Activated T-helper 1 cell treated with anti-CD3 and anti-CD28 coated beads, Interleukin-12 subunit alpha, Interleukin-12 subunit beta, Interleukin-2, Interleukin-4 antibody, amounts not matched to agents 30 ng/mL and 10 ng/mL and 1 ng/mL, durations not matched to agents 14 hours and 24 hours and 36 hours (primary cell): ENCODE data around the gene ZNF273. TPM values are rescaled to one million over a fixed set of nuclear protein-coding genes. Genes with fewer than 3 reads are reported as not detected.

Source experiments
- DNase-seq: peaks from one replicate; pipeline ENCODE4 v3.0.0; 2021; ENCODE audit warnings: low spot score
- H3K27ac Mint-ChIP-seq: one replicate; pipeline ENCODE4 v1.8.0; 2021; ENCODE audit warnings: mild to moderate bottlenecking, mixed read lengths
- H3K27me3 Mint-ChIP-seq: one replicate; pipeline ENCODE4 v1.8.0; 2022; ENCODE audit warnings: mild to moderate bottlenecking, moderate library complexity, mixed read lengths; ENCODE audit not compliant: insufficient read depth
- H3K36me3 Mint-ChIP-seq: one replicate; pipeline ENCODE4 v1.8.0; 2021; ENCODE audit warnings: low read depth, mixed read lengths
- H3K4me1 Mint-ChIP-seq: one replicate; pipeline ENCODE4 v1.8.0; 2021; ENCODE audit warnings: low read depth, mixed read lengths
- H3K4me3 Mint-ChIP-seq: one replicate; pipeline ENCODE4 v1.8.0; 2021; ENCODE audit warnings: mild to moderate bottlenecking, moderate library complexity, mixed read lengths
- H3K9me3 Mint-ChIP-seq: one replicate; pipeline ENCODE4 v1.8.0; 2021; ENCODE audit warnings: mixed read lengths
- intact Hi-C: fragments of 100-400 bp; cut with micrococcal nuclease; formaldehyde crosslinking; loops from one replicate; pipeline ENCODE4 v1.15.1; 2024
- total RNA-seq: library from RNA; stranded (reverse); gene quantifications from 2 replicates; pipeline ENCODE4 v1.2.3, GENCODE V29; 2022

Gene ZNF273
- total RNA-seq, 1 donor from 2014 or later: 9.3 TPM

- H3K4me3 Mint-ChIP-seq: no peak overlapping the region
- H3K9me3 Mint-ChIP-seq: peaks cover 33% of the 10 kb centered on the region
- no peaks in the 10 kb centered on the region for H3K4me1 Mint-ChIP-seq
- no peaks in the 10 kb centered on the region for H3K27me3 Mint-ChIP-seq
- intact Hi-C loops: no loop called here
- DNase-seq: no peak
- no peak overlapping the region for H3K27ac Mint-ChIP-seq
- no peaks in the 10 kb centered on the region for H3K36me3 Mint-ChIP-seq
These were observed 30.5 kb upstream of the ZNF273 start for GRCh38 chr7:64872351-64873154.

GRCh38 chr7:64873155-64873500 is 29.9 kb upstream of the ZNF273 start:
- intact Hi-C loops: no loop called here
- no peaks in the 10 kb centered on the region for H3K36me3 Mint-ChIP-seq
- no peak overlapping the region for H3K4me3 Mint-ChIP-seq
- peaks cover 37% of the 10 kb centered on the region for H3K9me3 Mint-ChIP-seq
- DNase-seq: no peak
- no peaks in the 10 kb centered on the region for H3K4me1 Mint-ChIP-seq
- no peak overlapping the region for H3K27ac Mint-ChIP-seq
- no peaks in the 10 kb centered on the region for H3K27me3 Mint-ChIP-seq

GRCh38 chr7:64873517-64873916 is 29.6 kb upstream of the ZNF273 start:
- H3K4me1 Mint-ChIP-seq: no peaks in the 10 kb centered on the region
- no peak for DNase-seq
- H3K27ac Mint-ChIP-seq: no peak overlapping the region
- peaks cover 38% of the 10 kb centered on the region for H3K9me3 Mint-ChIP-seq
- H3K27me3 Mint-ChIP-seq: no peaks in the 10 kb centered on the region
- no peak overlapping the region for H3K4me3 Mint-ChIP-seq
- intact Hi-C loops: no loop called here
- no peaks in the 10 kb centered on the region for H3K36me3 Mint-ChIP-seq

GRCh38 chr7:64874114-64874513 is 29.0 kb upstream of the ZNF273 start:
- no peak for DNase-seq
- peaks cover 2% of the 10 kb centered on the region for H3K36me3 Mint-ChIP-seq
- peaks cover 42% of the 10 kb centered on the region for H3K9me3 Mint-ChIP-seq
- H3K4me3 Mint-ChIP-seq: no peak overlapping the region
- H3K4me1 Mint-ChIP-seq: no peaks in the 10 kb centered on the region
- no peaks in the 10 kb centered on the region for H3K27me3 Mint-ChIP-seq
- no peak overlapping the region for H3K27ac Mint-ChIP-seq
- intact Hi-C loops: no loop called here

GRCh38 chr7:64874562-64875250 is 28.4 kb upstream of the ZNF273 start:
- Mint-ChIP-seq H3K9me3 (peaks cover 47% of the 10 kb centered on the region), H3K27ac (no peak overlapping the region), H3K36me3 (peaks cover 2% of the 10 kb centered on the region), H3K4me1 (no peaks in the 10 kb centered on the region), H3K27me3 (no peaks in the 10 kb centered on the region), H3K4me3 (no peak overlapping the region)
- intact Hi-C loops: no loop called here
- DNase-seq: no peak

GRCh38 chr7:64875258-64875657 is 27.8 kb upstream of the ZNF273 start:
- no peak overlapping the region for H3K27ac Mint-ChIP-seq
- H3K36me3 Mint-ChIP-seq: peaks cover 2% of the 10 kb centered on the region
- no peak overlapping the region for H3K4me3 Mint-ChIP-seq
- H3K27me3 Mint-ChIP-seq: no peaks in the 10 kb centered on the region
- intact Hi-C loops: no loop called here
- no peak for DNase-seq
- H3K4me1 Mint-ChIP-seq: no peaks in the 10 kb centered on the region
- H3K9me3 Mint-ChIP-seq: peaks cover 44% of the 10 kb centered on the region

GRCh38 chr7:64875658-64876406 is 27.2 kb upstream of the ZNF273 start:
- no peak for DNase-seq
- Mint-ChIP-seq H3K27me3 (no peaks in the 10 kb centered on the region), H3K27ac (no peak overlapping the region), H3K9me3 (peaks cover 39% of the 10 kb centered on the region), H3K4me1 (no peaks in the 10 kb centered on the region), H3K4me3 (no peak overlapping the region), H3K36me3 (peaks cover 2% of the 10 kb centered on the region)
- intact Hi-C loops: no loop called here

GRCh38 chr7:64876792-64877713 is 26.0 kb upstream of the ZNF273 start:
- H3K9me3 Mint-ChIP-seq: peaks cover 37% of the 10 kb centered on the region
- H3K4me1 Mint-ChIP-seq: no peaks in the 10 kb centered on the region
- no peaks in the 10 kb centered on the region for H3K27me3 Mint-ChIP-seq
- H3K27ac Mint-ChIP-seq: no peak overlapping the region
- peak overlapping the region; percentile 42 for H3K4me3 Mint-ChIP-seq
- H3K36me3 Mint-ChIP-seq: peaks cover 2% of the 10 kb centered on the region
- DNase-seq: peak; percentile 31
- intact Hi-C loops: no loop called here

- intact Hi-C loops: no loop called here
- Mint-ChIP-seq H3K4me1 (no peaks in the 10 kb centered on the region), H3K27ac (peak overlapping the region; percentile 55), H3K9me3 (peaks cover 37% of the 10 kb centered on the region), H3K36me3 (peaks cover 2% of the 10 kb centered on the region), H3K27me3 (peaks cover 3% of the 10 kb centered on the region), H3K4me3 (peak overlapping the region; percentile 42)
- no peak for DNase-seq
These were observed 25.1 kb upstream of the ZNF273 start for GRCh38 chr7:64877714-64878610.

GRCh38 chr7:64878684-64879083 is 24.4 kb upstream of the ZNF273 start:
- H3K4me3 Mint-ChIP-seq: no peak overlapping the region
- peaks cover 2% of the 10 kb centered on the region for H3K36me3 Mint-ChIP-seq
- peaks cover 35% of the 10 kb centered on the region for H3K9me3 Mint-ChIP-seq
- no peak overlapping the region for H3K27ac Mint-ChIP-seq
- peaks cover 9% of the 10 kb centered on the region for H3K27me3 Mint-ChIP-seq
- intact Hi-C loops: no loop called here
- no peak for DNase-seq
- H3K4me1 Mint-ChIP-seq: no peaks in the 10 kb centered on the region

- intact Hi-C loops: no loop called here
- Mint-ChIP-seq H3K9me3 (peaks cover 34% of the 10 kb centered on the region), H3K4me3 (no peak overlapping the region), H3K27ac (no peak overlapping the region), H3K4me1 (no peaks in the 10 kb centered on the region), H3K27me3 (peaks cover 13% of the 10 kb centered on the region), H3K36me3 (peaks cover 2% of the 10 kb centered on the region)
- DNase-seq: no peak
These were observed 23.9 kb upstream of the ZNF273 start for GRCh38 chr7:64879086-64879730.
